Neural crest cell (in vitro differentiated cells): ENCODE measurements around the gene PTTG1. TPM values are rescaled to one million over a fixed set of nuclear protein-coding genes. Genes with fewer than 3 reads are reported as not detected.

Source experiments
- DNase-seq: peaks from one replicate; pipeline ENCODE4 v3.0.0; 2021; ENCODE audit warnings: low read depth, mixed read lengths, low spot score
- H3K27ac Mint-ChIP-seq: one replicate; pipeline ENCODE4 v1.8.0; 2021; ENCODE audit warnings: mild to moderate bottlenecking, mixed read lengths; ENCODE audit not compliant: unreplicated experiment
- H3K27me3 Mint-ChIP-seq: 2 replicates; pipeline ENCODE4 v1.8.0; 2021; ENCODE audit warnings: low read depth, mild to moderate bottlenecking, mixed read lengths
- H3K36me3 Mint-ChIP-seq: 2 replicates; pipeline ENCODE4 v1.8.0; 2021; ENCODE audit warnings: low read depth, mild to moderate bottlenecking, mixed read lengths
- H3K4me1 Mint-ChIP-seq: 2 replicates; pipeline ENCODE4 v1.8.0; 2021; ENCODE audit warnings: mixed read lengths
- H3K4me3 Mint-ChIP-seq: one replicate; pipeline ENCODE4 v1.8.0; 2021; ENCODE audit warnings: mild to moderate bottlenecking, mixed read lengths
- H3K9me3 Mint-ChIP-seq: 2 replicates; pipeline ENCODE4 v1.8.0; 2021; ENCODE audit warnings: mixed read lengths
- CTCF ChIP-seq: fragments of 200-600 bp; sonication (generic); conservative IDR thresholded peaks from 2 replicates; pipeline ENCODE4 v1.5.0; 2021; ENCODE audit warnings: antibody characterized with exemption, mild to moderate bottlenecking
- total RNA-seq: library from RNA; stranded (reverse); gene quantifications from 2 replicates; pipeline ENCODE4 v1.2.1, GENCODE V29; 2021

The PTTG1 gene
- total RNA-seq, 1 donor from 2014 or later = 157 TPM

GRCh38 chr5:160448886-160449285 is 27.2 kb downstream of the PTTG1 start:
- H3K36me3 Mint-ChIP-seq = peaks cover 2% of the 10 kb centered on the region
- H3K27ac Mint-ChIP-seq = no peak overlapping the region
- H3K27me3 Mint-ChIP-seq = peaks cover 16% of the 10 kb centered on the region
- DNase-seq = no peak
- H3K9me3 Mint-ChIP-seq = peaks cover 8% of the 10 kb centered on the region
- no peak for TF ChIP-seq CTCF
- H3K4me3 Mint-ChIP-seq = no peak overlapping the region
- H3K4me1 Mint-ChIP-seq = no peaks in the 10 kb centered on the region

GRCh38 chr5:160449458-160449857 is 27.8 kb downstream of the PTTG1 start:
- no peak for TF ChIP-seq CTCF
- peaks cover 2% of the 10 kb centered on the region for H3K36me3 Mint-ChIP-seq
- H3K9me3 Mint-ChIP-seq = peaks cover 8% of the 10 kb centered on the region
- H3K4me1 Mint-ChIP-seq = no peaks in the 10 kb centered on the region
- DNase-seq = no peak
- peaks cover 13% of the 10 kb centered on the region for H3K27me3 Mint-ChIP-seq
- no peak overlapping the region for H3K27ac Mint-ChIP-seq
- H3K4me3 Mint-ChIP-seq = no peak overlapping the region

- no peak overlapping the region for H3K27ac Mint-ChIP-seq
- no peak for DNase-seq
- H3K4me1 Mint-ChIP-seq = no peaks in the 10 kb centered on the region
- peaks cover 11% of the 10 kb centered on the region for H3K27me3 Mint-ChIP-seq
- H3K4me3 Mint-ChIP-seq = no peak overlapping the region
- peaks cover 8% of the 10 kb centered on the region for H3K9me3 Mint-ChIP-seq
- H3K36me3 Mint-ChIP-seq = peaks cover 2% of the 10 kb centered on the region
- TF ChIP-seq CTCF = no peak
Measured at GRCh38 chr5:160450164-160450932, 28.7 kb downstream of the PTTG1 start.

- Mint-ChIP-seq H3K27ac (no peak overlapping the region), H3K4me1 (no peaks in the 10 kb centered on the region), H3K9me3 (peaks cover 8% of the 10 kb centered on the region), H3K36me3 (peaks cover 2% of the 10 kb centered on the region), H3K4me3 (no peak overlapping the region), H3K27me3 (peaks cover 8% of the 10 kb centered on the region)
- no peak for TF ChIP-seq CTCF
- no peak for DNase-seq
Measured at GRCh38 chr5:160451281-160451680, 29.6 kb downstream of the PTTG1 start.

GRCh38 chr5:160452036-160452435 is 30.4 kb downstream of the PTTG1 start:
- DNase-seq = no peak
- peaks cover 2% of the 10 kb centered on the region for H3K36me3 Mint-ChIP-seq
- H3K27ac Mint-ChIP-seq = no peak overlapping the region
- H3K4me1 Mint-ChIP-seq = no peaks in the 10 kb centered on the region
- TF ChIP-seq CTCF = no peak
- peaks cover 8% of the 10 kb centered on the region for H3K9me3 Mint-ChIP-seq
- H3K27me3 Mint-ChIP-seq = peaks cover 8% of the 10 kb centered on the region
- H3K4me3 Mint-ChIP-seq = no peak overlapping the region
